ENCODE results near the gene HHLA2. TPM values are rescaled to one million over a fixed set of nuclear protein-coding genes. Genes with fewer than 3 reads are reported as not detected.

Gene HHLA2
- total and polyA plus RNA-seq, 2 experiments from 2014 or later, result 0.48 TPM; not detected in 1

DNA sequence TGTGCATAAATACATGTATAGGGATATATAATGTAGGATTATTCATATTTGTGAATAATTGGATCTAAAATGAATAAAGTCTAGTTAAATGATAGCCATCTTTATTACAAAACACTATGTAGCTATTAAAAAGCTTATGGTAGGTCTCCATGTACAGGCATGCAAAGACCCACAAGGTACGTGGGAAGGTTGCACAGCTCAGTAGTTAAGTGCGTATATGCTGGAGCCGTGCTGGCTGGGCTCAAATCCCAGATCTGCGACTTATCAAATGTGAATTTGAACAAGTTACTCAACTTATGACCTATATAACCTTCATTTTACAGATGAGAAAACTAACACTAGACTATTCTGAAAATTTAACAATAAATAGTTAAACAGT, 113.4 kb downstream of the HHLA2 start:
- no peaks in the 10 kb centered on the region for H3K36me3 ChIP-seq
- no peak overlapping the region for H3K4me3 ChIP-seq
- TF ChIP-seq, protein P1, sequence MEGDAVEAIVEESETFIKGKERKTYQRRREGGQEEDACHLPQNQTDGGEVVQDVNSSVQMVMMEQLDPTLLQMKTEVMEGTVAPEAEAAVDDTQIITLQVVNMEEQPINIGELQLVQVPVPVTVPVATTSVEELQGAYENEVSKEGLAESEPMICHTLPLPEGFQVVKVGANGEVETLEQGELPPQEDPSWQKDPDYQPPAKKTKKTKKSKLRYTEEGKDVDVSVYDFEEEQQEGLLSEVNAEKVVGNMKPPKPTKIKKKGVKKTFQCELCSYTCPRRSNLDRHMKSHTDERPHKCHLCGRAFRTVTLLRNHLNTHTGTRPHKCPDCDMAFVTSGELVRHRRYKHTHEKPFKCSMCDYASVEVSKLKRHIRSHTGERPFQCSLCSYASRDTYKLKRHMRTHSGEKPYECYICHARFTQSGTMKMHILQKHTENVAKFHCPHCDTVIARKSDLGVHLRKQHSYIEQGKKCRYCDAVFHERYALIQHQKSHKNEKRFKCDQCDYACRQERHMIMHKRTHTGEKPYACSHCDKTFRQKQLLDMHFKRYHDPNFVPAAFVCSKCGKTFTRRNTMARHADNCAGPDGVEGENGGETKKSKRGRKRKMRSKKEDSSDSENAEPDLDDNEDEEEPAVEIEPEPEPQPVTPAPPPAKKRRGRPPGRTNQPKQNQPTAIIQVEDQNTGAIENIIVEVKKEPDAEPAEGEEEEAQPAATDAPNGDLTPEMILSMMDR (IDR thresholded peaks at IDR 0.05; ENCODE audit: low read depth, low read length), result no peak
- H3K27ac ChIP-seq, result no peak overlapping the region
- H3K4me1 ChIP-seq (ENCODE audit: low read depth), result no peaks in the 10 kb centered on the region
- no peak for DNase-seq (ENCODE audit: low read depth in 1 of 2, low spot score in 1 of 2)
- H3K9me3 ChIP-seq (ENCODE audit: low read depth), result no peaks in the 10 kb centered on the region
- no peaks in the 10 kb centered on the region for H3K27me3 ChIP-seq

GRCh38 chr3:108410531-108410984, 114.2 kb downstream of the HHLA2 start:
- no peaks in the 10 kb centered on the region for H3K9me3 ChIP-seq (ENCODE audit: low read depth)
- DNase-seq (ENCODE audit: low read depth in 1 of 2, low spot score in 1 of 2), result no peak
- no peaks in the 10 kb centered on the region for H3K27me3 ChIP-seq
- no peaks in the 10 kb centered on the region for H3K36me3 ChIP-seq
- H3K4me1 ChIP-seq (ENCODE audit: low read depth), result no peaks in the 10 kb centered on the region
- TF ChIP-seq, protein P1 (IDR thresholded peaks at IDR 0.05; ENCODE audit: low read depth, low read length), result no peak
- H3K4me3 ChIP-seq, result no peak overlapping the region
- H3K27ac ChIP-seq, result no peak overlapping the region

DNA sequence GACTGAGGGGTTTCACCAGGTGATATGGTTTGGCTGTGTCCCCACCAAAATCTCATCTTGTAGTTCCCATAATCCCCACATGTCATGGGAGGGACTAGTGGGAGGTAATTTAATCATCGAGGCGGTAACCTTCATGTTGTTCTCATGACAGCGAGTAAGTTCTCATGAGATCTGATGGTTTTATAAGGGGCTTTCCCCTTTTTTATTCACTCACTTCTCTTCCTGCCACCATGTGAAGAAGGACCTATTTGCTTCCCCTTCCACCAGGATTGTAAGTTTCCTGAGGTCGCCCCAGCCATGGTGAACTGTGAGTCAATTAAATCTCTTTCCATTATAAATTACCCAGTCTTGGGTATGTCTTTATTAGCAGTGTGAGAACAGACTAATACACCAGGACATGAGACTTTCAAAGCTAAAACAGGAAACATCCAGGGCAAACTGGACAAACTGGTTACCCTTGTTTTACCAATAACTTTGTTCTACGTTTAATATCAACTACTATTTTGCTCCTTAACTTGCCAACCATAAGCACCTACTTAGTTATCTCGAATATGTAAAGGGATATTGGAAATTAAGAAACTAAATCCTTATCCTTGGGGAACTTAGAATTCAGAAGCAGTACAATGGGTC, 115.9 kb downstream of the HHLA2 start:
- Histone ChIP-seq H3K4me1 (ENCODE audit: low read depth) (no peaks in the 10 kb centered on the region), H3K9me3 (ENCODE audit: low read depth) (no peaks in the 10 kb centered on the region), H3K4me3 (no peak overlapping the region), H3K27ac (no peak overlapping the region), H3K27me3 (no peaks in the 10 kb centered on the region), H3K36me3 (no peaks in the 10 kb centered on the region)
- TF ChIP-seq, protein P1 (IDR thresholded peaks at IDR 0.05; ENCODE audit: low read depth, low read length), result no peak
- DNase-seq (ENCODE audit: low read depth in 1 of 2, low spot score in 1 of 2), result no peak

DNA sequence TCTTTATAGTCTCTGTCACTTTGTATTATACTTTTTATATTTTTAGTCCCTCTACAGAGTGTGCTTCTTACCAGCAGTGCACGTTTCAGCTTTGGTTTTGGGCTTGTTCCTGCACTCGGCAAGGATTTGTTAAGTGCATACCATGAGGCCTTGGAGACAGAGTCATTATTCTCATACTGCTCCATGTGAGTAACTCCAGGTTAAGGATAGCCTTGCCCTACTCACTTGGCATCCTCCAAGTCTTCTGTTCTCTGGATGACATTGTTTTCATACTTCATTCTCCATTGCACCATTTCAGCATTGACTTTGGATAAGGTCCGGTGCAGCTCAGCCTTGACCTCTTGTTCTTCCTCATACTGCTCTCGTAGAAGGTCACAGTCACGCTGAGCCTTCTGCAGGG, 117.7 kb downstream of the HHLA2 start:
- Histone ChIP-seq H3K4me1 (ENCODE audit: low read depth) (no peaks in the 10 kb centered on the region), H3K27me3 (no peaks in the 10 kb centered on the region), H3K4me3 (no peak overlapping the region), H3K36me3 (no peaks in the 10 kb centered on the region), H3K27ac (no peak overlapping the region), H3K9me3 (ENCODE audit: low read depth) (no peaks in the 10 kb centered on the region)
- DNase-seq (ENCODE audit: low read depth in 1 of 2, low spot score in 1 of 2), result no peak
- TF ChIP-seq, protein P1 (IDR thresholded peaks at IDR 0.05; ENCODE audit: low read depth, low read length), result no peak

- no peak overlapping the region for H3K27ac ChIP-seq
- DNase-seq (ENCODE audit: low read depth in 1 of 2, low spot score in 1 of 2), result no peak
- no peaks in the 10 kb centered on the region for H3K36me3 ChIP-seq
- no peaks in the 10 kb centered on the region for H3K27me3 ChIP-seq
- no peaks in the 10 kb centered on the region for H3K4me1 ChIP-seq (ENCODE audit: low read depth)
- H3K4me3 ChIP-seq, result no peak overlapping the region
- H3K9me3 ChIP-seq (ENCODE audit: low read depth), result no peaks in the 10 kb centered on the region
- TF ChIP-seq, protein P1 (IDR thresholded peaks at IDR 0.05; ENCODE audit: low read depth, low read length), result no peak
Observed at GRCh38 chr3:108415661-108416060, 119.3 kb downstream of the HHLA2 start.
